Activated CD8-positive, alpha-beta memory T cell treated with anti-CD3 and anti-CD28 coated beads, Interleukin-2, amount 10 ng/mL, durations not matched to agents 7 days and 5 days (primary cell): Measurements from ENCODE around the gene LRRC71. TPM values are rescaled to one million over a fixed set of nuclear protein-coding genes. Genes with fewer than 3 reads are reported as not detected.

Experiments
- ATAC-seq: fragments of 150-1000 bp; cut with Tn5 transposase; one replicate; pipeline ENCODE4 v1.10.0; 2021; ENCODE audit warnings: moderate library complexity
- CTCF ChIA-PET: fragments of 350-600 bp; sonication (Branson Sonifier 250); formaldehyde crosslinking; loops from one replicate; lab custom pipeline; 2021; ENCODE audit warnings: antibody characterized with exemption; lab: Charles Lee
- DNase-seq: peaks from one replicate; pipeline ENCODE4 v3.0.0-alpha.2; 2020
- H3K27ac Mint-ChIP-seq: one replicate; pipeline ENCODE4 v1.8.0; 2021; ENCODE audit warnings: mild to moderate bottlenecking, mixed read lengths
- H3K27me3 Mint-ChIP-seq: one replicate; pipeline ENCODE4 v1.8.0; 2021; ENCODE audit warnings: mixed read lengths
- H3K36me3 Mint-ChIP-seq: one replicate; pipeline ENCODE4 v1.8.0; 2021; ENCODE audit warnings: mild to moderate bottlenecking, mixed read lengths
- H3K4me1 Mint-ChIP-seq: one replicate; pipeline ENCODE4 v1.8.0; 2021; ENCODE audit warnings: mixed read lengths
- H3K4me3 Mint-ChIP-seq: one replicate; pipeline ENCODE4 v1.8.0; 2021; ENCODE audit warnings: mild to moderate bottlenecking, moderate library complexity, mixed read lengths
- H3K9me3 Mint-ChIP-seq: one replicate; pipeline ENCODE4 v1.8.0; 2022; ENCODE audit warnings: low read depth, mixed read lengths
- total RNA-seq, 2 experiments: library from RNA; stranded (reverse); gene quantifications; one replicate each; pipeline ENCODE4 v1.2.3, GENCODE V29; 2021

LRRC71 gene
- total RNA-seq, 2 experiments from 2014 or later: not detected

GRCh38 chr1:156938813-156939212 is 18.4 kb downstream of the LRRC71 start:
- peaks cover 14% of the 10 kb centered on the region for H3K27me3 Mint-ChIP-seq
- CTCF ChIA-PET: interaction anchor here (1.6 to 1.7 kb wide), 2 partner anchors 11 kb away, joined by 3 to 6 read pairs; no protein-coding TSS in a partner anchor
- ATAC-seq (no peak), DNase-seq (no peak)
- no peaks in the 10 kb centered on the region for H3K4me1 Mint-ChIP-seq
- H3K9me3 Mint-ChIP-seq: no peaks in the 10 kb centered on the region
- H3K4me3 Mint-ChIP-seq: no peak overlapping the region
- no peaks in the 10 kb centered on the region for H3K36me3 Mint-ChIP-seq
- no peak overlapping the region for H3K27ac Mint-ChIP-seq

- Mint-ChIP-seq H3K4me3 (no peak overlapping the region), H3K27me3 (peaks cover 10% of the 10 kb centered on the region), H3K36me3 (no peaks in the 10 kb centered on the region), H3K9me3 (no peaks in the 10 kb centered on the region), H3K27ac (no peak overlapping the region), H3K4me1 (no peaks in the 10 kb centered on the region)
- no peak for ATAC-seq
- no peak for DNase-seq
- CTCF ChIA-PET: interaction anchor here (1.7 kb wide), 1 partner anchor 13 kb away, joined by 6 read pairs; no protein-coding TSS in a partner anchor
Observed at GRCh38 chr1:156939786-156940334, 19.4 kb downstream of the LRRC71 start.

- H3K27ac Mint-ChIP-seq: no peak overlapping the region
- peaks cover 10% of the 10 kb centered on the region for H3K27me3 Mint-ChIP-seq
- H3K9me3 Mint-ChIP-seq: no peaks in the 10 kb centered on the region
- no peaks in the 10 kb centered on the region for H3K36me3 Mint-ChIP-seq
- CTCF ChIA-PET: interaction anchor here (1.1 kb wide), 1 partner anchor 13 kb away, joined by 6 read pairs; no protein-coding TSS in a partner anchor
- ATAC-seq (no peak), DNase-seq (no peak)
- H3K4me3 Mint-ChIP-seq: no peak overlapping the region
- no peaks in the 10 kb centered on the region for H3K4me1 Mint-ChIP-seq
Observed at GRCh38 chr1:156941675-156942074, 21.2 kb downstream of the LRRC71 start.

GRCh38 chr1:156942176-156942575 is 21.7 kb downstream of the LRRC71 start:
- no peak for ATAC-seq
- Mint-ChIP-seq H3K9me3 (no peaks in the 10 kb centered on the region), H3K4me3 (no peak overlapping the region), H3K27ac (no peak overlapping the region), H3K4me1 (no peaks in the 10 kb centered on the region), H3K27me3 (peaks cover 10% of the 10 kb centered on the region), H3K36me3 (no peaks in the 10 kb centered on the region)
- DNase-seq: no peak
- CTCF ChIA-PET: no interaction called here

- no peak overlapping the region for H3K4me3 Mint-ChIP-seq
- H3K27me3 Mint-ChIP-seq: peaks cover 10% of the 10 kb centered on the region
- no peaks in the 10 kb centered on the region for H3K36me3 Mint-ChIP-seq
- no peaks in the 10 kb centered on the region for H3K9me3 Mint-ChIP-seq
- H3K4me1 Mint-ChIP-seq: no peaks in the 10 kb centered on the region
- DNase-seq (no peak), ATAC-seq (no peak)
- no peak overlapping the region for H3K27ac Mint-ChIP-seq
- CTCF ChIA-PET: no interaction called here
Observed at GRCh38 chr1:156942576-156942975, 22.1 kb downstream of the LRRC71 start.

- Mint-ChIP-seq H3K9me3 (no peaks in the 10 kb centered on the region), H3K4me3 (no peak overlapping the region), H3K27me3 (peaks cover 6% of the 10 kb centered on the region), H3K27ac (no peak overlapping the region), H3K36me3 (no peaks in the 10 kb centered on the region), H3K4me1 (no peaks in the 10 kb centered on the region)
- CTCF ChIA-PET: no interaction called here
- no peak for ATAC-seq
- DNase-seq: no peak
Observed at GRCh38 chr1:156943756-156944155, 23.3 kb downstream of the LRRC71 start.

GRCh38 chr1:156944268-156944667 is 23.8 kb downstream of the LRRC71 start:
- DNase-seq (no peak), ATAC-seq (no peak)
- no peaks in the 10 kb centered on the region for H3K36me3 Mint-ChIP-seq
- H3K9me3 Mint-ChIP-seq: no peaks in the 10 kb centered on the region
- no peak overlapping the region for H3K27ac Mint-ChIP-seq
- no peaks in the 10 kb centered on the region for H3K4me1 Mint-ChIP-seq
- H3K4me3 Mint-ChIP-seq: no peak overlapping the region
- CTCF ChIA-PET: no interaction called here
- H3K27me3 Mint-ChIP-seq: peaks cover 6% of the 10 kb centered on the region

GRCh38 chr1:156944848-156945247 is 24.4 kb downstream of the LRRC71 start:
- Mint-ChIP-seq H3K36me3 (no peaks in the 10 kb centered on the region), H3K4me3 (no peak overlapping the region), H3K27me3 (peaks cover 6% of the 10 kb centered on the region), H3K27ac (no peak overlapping the region), H3K4me1 (no peaks in the 10 kb centered on the region), H3K9me3 (no peaks in the 10 kb centered on the region)
- CTCF ChIA-PET: no interaction called here
- DNase-seq: no peak
- ATAC-seq: no peak

GRCh38 chr1:156945881-156946661 is 25.6 kb downstream of the LRRC71 start:
- ATAC-seq: no peak
- CTCF ChIA-PET: interaction anchor here (0.9 to 2.0 kb wide), 2 partner anchors 15 to 35 kb away, joined by 3 to 4 read pairs; no protein-coding TSS in a partner anchor
- Mint-ChIP-seq H3K27me3 (peaks cover 4% of the 10 kb centered on the region), H3K4me1 (no peaks in the 10 kb centered on the region), H3K9me3 (no peaks in the 10 kb centered on the region), H3K4me3 (no peak overlapping the region), H3K27ac (no peak overlapping the region), H3K36me3 (no peaks in the 10 kb centered on the region)
- DNase-seq: no peak

GRCh38 chr1:156947127-156947526 is 26.7 kb downstream of the LRRC71 start:
- no peak overlapping the region for H3K27ac Mint-ChIP-seq

GRCh38 chr1:156947818-156948525 is 27.5 kb downstream of the LRRC71 start:
- peaks cover 7% of the 10 kb centered on the region for H3K27me3 Mint-ChIP-seq
- no peak overlapping the region for H3K4me3 Mint-ChIP-seq

More at GRCh38 chr1:156947127-156947526, 26.7 kb downstream of the LRRC71 start:
- Mint-ChIP-seq H3K4me1 (no peaks in the 10 kb centered on the region), H3K36me3 (no peaks in the 10 kb centered on the region), H3K4me3 (no peak overlapping the region), H3K9me3 (no peaks in the 10 kb centered on the region), H3K27me3 (peaks cover 7% of the 10 kb centered on the region)
- ATAC-seq (no peak), DNase-seq (no peak)
- CTCF ChIA-PET: interaction anchor here (0.9 to 2.0 kb wide), 2 partner anchors 14 to 36 kb away, joined by 3 to 4 read pairs; no protein-coding TSS in a partner anchor

GRCh38 chr1:156948708-156949107 is 28.3 kb downstream of the LRRC71 start:
- DNase-seq (no peak), ATAC-seq (no peak)
- no peaks in the 10 kb centered on the region for H3K4me1 Mint-ChIP-seq
- peaks cover 7% of the 10 kb centered on the region for H3K27me3 Mint-ChIP-seq
- CTCF ChIA-PET: interaction anchor here (0.9 to 2.1 kb wide), 4 partner anchors 8 to 19 kb away, joined by 3 to 6 read pairs (median 4); no protein-coding TSS in a partner anchor
- H3K4me3 Mint-ChIP-seq: no peak overlapping the region
- H3K9me3 Mint-ChIP-seq: no peaks in the 10 kb centered on the region
- no peaks in the 10 kb centered on the region for H3K36me3 Mint-ChIP-seq
- H3K27ac Mint-ChIP-seq: no peak overlapping the region

More at GRCh38 chr1:156947818-156948525, 27.5 kb downstream of the LRRC71 start:
- H3K36me3 Mint-ChIP-seq: no peaks in the 10 kb centered on the region
- CTCF ChIA-PET: interaction anchor here (0.9 to 2.1 kb wide), 3 partner anchors 9 to 18 kb away, joined by 4 to 6 read pairs (median 4); no protein-coding TSS in a partner anchor
- H3K27ac Mint-ChIP-seq: no peak overlapping the region
- DNase-seq (no peak), ATAC-seq (no peak)
- H3K9me3 Mint-ChIP-seq: no peaks in the 10 kb centered on the region
- H3K4me1 Mint-ChIP-seq: no peaks in the 10 kb centered on the region

GRCh38 chr1:156949127-156949526 is 28.7 kb downstream of the LRRC71 start:
- CTCF ChIA-PET: interaction anchor here (0.9 to 2.1 kb wide), 5 partner anchors 8 to 68 kb away, joined by 3 to 6 read pairs (median 4); no protein-coding TSS in a partner anchor
- no peaks in the 10 kb centered on the region for H3K4me1 Mint-ChIP-seq
- DNase-seq (no peak), ATAC-seq (no peak)
- peaks cover 7% of the 10 kb centered on the region for H3K27me3 Mint-ChIP-seq
- H3K4me3 Mint-ChIP-seq: no peak overlapping the region
- no peak overlapping the region for H3K27ac Mint-ChIP-seq
- H3K36me3 Mint-ChIP-seq: no peaks in the 10 kb centered on the region
- H3K9me3 Mint-ChIP-seq: no peaks in the 10 kb centered on the region
